Measurements from ENCODE around the gene CMIP. TPM values are rescaled to one million over a fixed set of nuclear protein-coding genes. Genes with fewer than 3 reads are reported as not detected.

CMIP gene
- total RNA-seq, 1 experiment from 2014 or later, result 48.2 TPM

GRCh38 chr16:81627024-81627423, 182.4 kb downstream of the CMIP start:
- no peak overlapping the region for H3K56ac ChIP-seq (ENCODE audit: insufficient read length, low read depth, low read length)
- no peak overlapping the region for H2BK5ac ChIP-seq (ENCODE audit: insufficient read length, low read length)
- H2BK15ac ChIP-seq (ENCODE audit: low read depth, low read length), result no peak overlapping the region
- Mint-ChIP-seq H3K27me3 (ENCODE audit: low read depth) (no peaks in the 10 kb centered on the region), H3K4me3 (no peak overlapping the region), H3K4me1 (peaks cover 26 to 30% of the 10 kb centered on the region in 2 experiments), H3K9me3 (no peaks in the 10 kb centered on the region), H3K27ac (no peak overlapping the region), H3K36me3 (ENCODE audit: insufficient read depth in 1 of 3, low read depth in 3 of 3) (peaks cover 0 to 6% (median 0%) of the 10 kb centered on the region in 3 experiments; a peak in 2 of 7 replicates)
- H3K9ac ChIP-seq (ENCODE audit: extremely low read depth, insufficient read length, low read length), result no peak overlapping the region
- TF ChIP-seq, protein P1, sequence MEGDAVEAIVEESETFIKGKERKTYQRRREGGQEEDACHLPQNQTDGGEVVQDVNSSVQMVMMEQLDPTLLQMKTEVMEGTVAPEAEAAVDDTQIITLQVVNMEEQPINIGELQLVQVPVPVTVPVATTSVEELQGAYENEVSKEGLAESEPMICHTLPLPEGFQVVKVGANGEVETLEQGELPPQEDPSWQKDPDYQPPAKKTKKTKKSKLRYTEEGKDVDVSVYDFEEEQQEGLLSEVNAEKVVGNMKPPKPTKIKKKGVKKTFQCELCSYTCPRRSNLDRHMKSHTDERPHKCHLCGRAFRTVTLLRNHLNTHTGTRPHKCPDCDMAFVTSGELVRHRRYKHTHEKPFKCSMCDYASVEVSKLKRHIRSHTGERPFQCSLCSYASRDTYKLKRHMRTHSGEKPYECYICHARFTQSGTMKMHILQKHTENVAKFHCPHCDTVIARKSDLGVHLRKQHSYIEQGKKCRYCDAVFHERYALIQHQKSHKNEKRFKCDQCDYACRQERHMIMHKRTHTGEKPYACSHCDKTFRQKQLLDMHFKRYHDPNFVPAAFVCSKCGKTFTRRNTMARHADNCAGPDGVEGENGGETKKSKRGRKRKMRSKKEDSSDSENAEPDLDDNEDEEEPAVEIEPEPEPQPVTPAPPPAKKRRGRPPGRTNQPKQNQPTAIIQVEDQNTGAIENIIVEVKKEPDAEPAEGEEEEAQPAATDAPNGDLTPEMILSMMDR (conservative IDR thresholded peaks at IDR 0.05), result no peak
- no peak overlapping the region for H2AFZ ChIP-seq (ENCODE audit: low read length)
- no peak overlapping the region for H3K23ac ChIP-seq (ENCODE audit: insufficient read length, low read depth, low read length)
- no peak overlapping the region for H4K5ac ChIP-seq (ENCODE audit: insufficient read length, low read depth, low read length)
- no peaks in the 10 kb centered on the region; the same call in 1 of the 2 replicates for H3K79me2 ChIP-seq (ENCODE audit: insufficient read depth, low read length)
- H3K27ac ChIP-seq (ENCODE audit: insufficient read length, low read depth, low read length), result no peak overlapping the region
- H4K20me1 ChIP-seq (ENCODE audit: control insufficient read depth, insufficient read depth, insufficient read length), result no peaks in the 10 kb centered on the region
- H2BK20ac ChIP-seq (ENCODE audit: low read depth, low read length, poor library complexity, severe bottlenecking), result no peak overlapping the region
- H3K4ac ChIP-seq (ENCODE audit: low read depth, low read length), result no peak overlapping the region
- H3K23me2 ChIP-seq (ENCODE audit: insufficient read length, low read depth, low read length, poor library complexity, severe bottlenecking), result no peaks in the 10 kb centered on the region
- H3K4me2 ChIP-seq (ENCODE audit: insufficient read depth, insufficient read length, low read length), result no peak overlapping the region
- no peak overlapping the region for H3T11ph ChIP-seq (ENCODE audit: low read length)
- no peak overlapping the region for H4K91ac ChIP-seq (ENCODE audit: insufficient read length, low read depth, low read length)
- WGBS (ENCODE audit: extremely low coverage, insufficient read length, low lambda C conversion rate), result no CpG with 5 or more reads among the region's 6 CpGs
- H3K4me1 ChIP-seq (ENCODE audit: insufficient read depth, low read length), result no peaks in the 10 kb centered on the region
- H2BK12ac ChIP-seq (ENCODE audit: insufficient read length, low read depth, low read length), result no peak overlapping the region
- no peak overlapping the region for H2BK120ac ChIP-seq (ENCODE audit: low read depth, low read length, poor library complexity, severe bottlenecking)
- no peaks in the 10 kb centered on the region for H3K27me3 ChIP-seq (ENCODE audit: insufficient read depth, low read length)
- H3K9me3 ChIP-seq (ENCODE audit: control insufficient read depth, low read depth, low read length), result no peaks in the 10 kb centered on the region
- no peak overlapping the region for H4K8ac ChIP-seq (replicated peaks; ENCODE audit: insufficient read length, low read depth, low read length)
- H3K14ac ChIP-seq (ENCODE audit: insufficient read depth, low read length), result no peak overlapping the region
- H2AK5ac ChIP-seq (ENCODE audit: insufficient read length, low read length), result no peak overlapping the region
- no peaks in the 10 kb centered on the region for H3K79me1 ChIP-seq (ENCODE audit: insufficient read depth, low read depth, low read length, poor library complexity, severe bottlenecking)
- H3K18ac ChIP-seq (ENCODE audit: insufficient read length, low read depth, low read length), result no peak overlapping the region
- no peak for DNase-seq

Data from H9 (cell line).